ENCODE measurements around the gene PRDM15. TPM values are rescaled to one million over a fixed set of nuclear protein-coding genes. Genes with fewer than 3 reads are reported as not detected.
A peak's percentile ranks its signal among the peaks of the same experiment; 100 is the strongest.

The PRDM15 gene
- total and polyA plus RNA-seq, 2 experiments from 2014 or later, result 2.3 to 4.2 TPM

DNA sequence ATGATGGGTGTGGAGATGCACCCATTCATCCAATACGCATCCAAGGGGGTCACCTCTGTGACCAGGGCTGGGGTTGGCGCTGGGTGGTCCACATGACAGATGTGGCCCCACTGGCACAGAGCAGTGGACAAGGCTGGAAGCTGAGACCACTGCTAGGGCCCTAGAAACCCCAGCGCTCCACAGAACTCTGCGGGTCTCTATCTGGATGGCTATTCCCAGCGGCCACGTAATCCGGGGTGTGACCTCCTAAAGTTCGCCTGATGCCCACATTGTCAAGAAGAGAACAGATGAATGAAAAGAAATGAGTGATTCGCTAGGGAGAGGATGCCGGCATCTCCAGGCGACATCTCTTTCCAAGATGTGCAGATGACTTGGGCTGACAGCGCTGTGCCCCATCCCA, 55.2 kb downstream of the PRDM15 start:
- Histone ChIP-seq H3K4me2 (ENCODE audit: unreplicated experiment) (no peak overlapping the region), H3K27ac (no peak overlapping the region), H3K36me3 (ENCODE audit: low read depth) (no peaks in the 10 kb centered on the region), H3K9me3 (ENCODE audit: low read depth) (no peaks in the 10 kb centered on the region), H3K4me1 (ENCODE audit: insufficient read depth) (no peaks in the 10 kb centered on the region), H3K4me3 (no peak overlapping the region), H3K9ac (no peak overlapping the region), H2AFZ (no peak overlapping the region), H3K27me3 (replicated peaks; ENCODE audit: insufficient read depth) (no peaks in the 10 kb centered on the region), H3K9me2 (ENCODE audit: insufficient read depth) (no peaks in the 10 kb centered on the region), H4K20me1 (ENCODE audit: insufficient read depth) (no peaks in the 10 kb centered on the region), H3K79me2 (ENCODE audit: insufficient read depth) (no peaks in the 10 kb centered on the region), H3F3A (ENCODE audit: insufficient read depth) (no peaks in the 10 kb centered on the region)
- WGBS, 2 experiments (ENCODE audit: low coverage in 1 of 2, low lambda C conversion rate in 2 of 2, missing lambda C conversion rate in 2 of 2), result 89 to 92% methylated on average over 12 of the region's 12 CpGs
- no peak for DNase-seq
- in situ Hi-C loops (cut with MboI), result loop anchor here (10.0 to 25.0 kb wide), 2 partner anchors 291 to 537 kb away; no protein-coding TSS in a partner anchor
- TF ChIP-seq EZH2 (IDR thresholded peaks at IDR 0.05; ENCODE audit: insufficient read depth, poor library complexity, severe bottlenecking) (no peak), EZH2phosphoT487 (IDR thresholded peaks at IDR 0.05; ENCODE audit: insufficient read depth, low read depth) (no peak)

DNA sequence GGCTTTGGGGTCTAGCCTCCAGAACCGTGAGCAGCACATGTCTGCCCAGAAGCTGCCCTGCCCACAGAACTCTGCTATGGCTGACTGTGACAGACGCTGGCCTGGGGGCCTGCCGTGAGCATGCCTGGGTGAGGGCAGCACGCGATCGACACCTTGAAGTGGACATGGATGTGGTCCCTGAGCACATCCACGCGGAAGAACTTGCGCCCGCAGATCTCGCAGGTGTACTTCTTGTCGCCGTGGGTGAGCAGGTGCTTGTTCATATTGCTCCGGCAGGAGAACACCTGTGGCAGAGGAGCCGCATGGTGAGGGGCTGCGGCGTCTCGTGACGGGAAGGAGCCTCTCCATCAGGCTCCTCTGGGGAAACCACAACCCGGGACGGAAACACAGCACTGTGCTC, 56.0 kb downstream of the PRDM15 start:
- no peaks in the 10 kb centered on the region for H3K9me2 ChIP-seq (ENCODE audit: insufficient read depth)
- in situ Hi-C loops (cut with MboI), result loop anchor here (10.0 to 25.0 kb wide), 2 partner anchors 292 to 536 kb away; no protein-coding TSS in a partner anchor
- H3K9ac ChIP-seq, result no peak overlapping the region
- no peaks in the 10 kb centered on the region for H4K20me1 ChIP-seq (ENCODE audit: insufficient read depth)
- WGBS, 2 experiments (ENCODE audit: low coverage in 1 of 2, low lambda C conversion rate in 2 of 2, missing lambda C conversion rate in 2 of 2), result 89 to 90% methylated on average over 21 of the region's 21 CpGs
- no peaks in the 10 kb centered on the region for H3F3A ChIP-seq (ENCODE audit: insufficient read depth)
- H3K79me2 ChIP-seq (ENCODE audit: insufficient read depth), result no peaks in the 10 kb centered on the region
- H3K36me3 ChIP-seq (ENCODE audit: low read depth), result no peaks in the 10 kb centered on the region
- H3K9me3 ChIP-seq (ENCODE audit: low read depth), result no peaks in the 10 kb centered on the region
- H3K4me2 ChIP-seq (ENCODE audit: unreplicated experiment), result no peak overlapping the region
- H3K4me1 ChIP-seq (ENCODE audit: insufficient read depth), result no peaks in the 10 kb centered on the region
- no peak for TF ChIP-seq EZH2phosphoT487 (IDR thresholded peaks at IDR 0.05; ENCODE audit: insufficient read depth, low read depth)
- no peak for TF ChIP-seq EZH2 (IDR thresholded peaks at IDR 0.05; ENCODE audit: insufficient read depth, poor library complexity, severe bottlenecking)
- no peak for DNase-seq
- no peak overlapping the region for H3K27ac ChIP-seq
- no peak overlapping the region for H2AFZ ChIP-seq
- H3K27me3 ChIP-seq (replicated peaks; ENCODE audit: insufficient read depth), result no peaks in the 10 kb centered on the region
- H3K4me3 ChIP-seq, result no peak overlapping the region

DNA sequence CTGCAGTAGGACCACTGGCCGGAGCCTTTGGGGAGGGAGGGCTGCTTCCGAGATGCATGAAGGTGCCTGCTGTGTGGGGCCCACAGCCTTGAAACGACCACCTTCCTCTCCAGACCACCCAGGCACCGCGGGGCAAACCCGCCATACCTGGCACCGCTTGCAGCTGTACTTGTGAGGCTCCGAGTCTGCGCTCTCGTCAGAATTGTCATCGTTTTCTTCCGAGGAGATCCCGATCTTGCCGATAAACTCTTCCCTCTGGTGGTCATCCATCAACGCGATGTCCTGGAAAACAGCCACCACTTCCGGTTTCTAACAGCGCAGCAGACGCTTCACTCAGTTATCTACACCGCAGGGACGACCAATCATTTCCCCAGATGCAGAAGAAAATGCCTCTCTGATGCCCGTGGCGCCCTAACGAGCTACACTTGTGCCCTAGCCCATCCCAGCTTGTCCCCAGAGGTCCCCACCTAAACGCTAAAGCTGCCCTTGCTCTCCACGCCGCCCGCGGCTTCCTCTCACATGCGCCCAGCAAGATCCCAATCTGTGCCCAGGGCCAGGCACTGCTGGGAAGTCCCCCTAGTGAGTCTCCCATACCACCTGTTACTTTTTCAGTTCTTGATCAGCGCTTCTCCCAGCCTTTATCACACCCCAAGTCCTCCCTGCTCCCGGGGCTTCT, 57.2 kb downstream of the PRDM15 start:
- no peak overlapping the region for H3K4me2 ChIP-seq (ENCODE audit: unreplicated experiment)
- DNase-seq, result no peak
- H3K9me2 ChIP-seq (ENCODE audit: insufficient read depth), result no peaks in the 10 kb centered on the region
- in situ Hi-C loops (cut with MboI), result loop anchor here (10.0 to 25.0 kb wide), 2 partner anchors 293 to 535 kb away; no protein-coding TSS in a partner anchor
- TF ChIP-seq EZH2phosphoT487 (IDR thresholded peaks at IDR 0.05; ENCODE audit: insufficient read depth, low read depth) (no peak), EZH2 (IDR thresholded peaks at IDR 0.05; ENCODE audit: insufficient read depth, poor library complexity, severe bottlenecking) (no peak)
- 89 to 91% methylated on average over 32 of the region's 32 CpGs for WGBS, 2 experiments (ENCODE audit: low coverage in 1 of 2, low lambda C conversion rate in 2 of 2, missing lambda C conversion rate in 2 of 2)
- no peak overlapping the region for H3K9ac ChIP-seq
- no peaks in the 10 kb centered on the region for H3K79me2 ChIP-seq (ENCODE audit: insufficient read depth)
- no peak overlapping the region for H2AFZ ChIP-seq
- H3K4me3 ChIP-seq, result no peak overlapping the region
- no peaks in the 10 kb centered on the region for H4K20me1 ChIP-seq (ENCODE audit: insufficient read depth)
- H3K36me3 ChIP-seq (ENCODE audit: low read depth), result no peaks in the 10 kb centered on the region
- H3K27me3 ChIP-seq (replicated peaks; ENCODE audit: insufficient read depth), result no peaks in the 10 kb centered on the region
- H3K9me3 ChIP-seq (ENCODE audit: low read depth), result no peaks in the 10 kb centered on the region
- no peak overlapping the region for H3K27ac ChIP-seq
- peaks cover 3% of the 10 kb centered on the region for H3K4me1 ChIP-seq (ENCODE audit: insufficient read depth)
- peaks cover 9% of the 10 kb centered on the region; the same call in 1 of the 2 replicates for H3F3A ChIP-seq (ENCODE audit: insufficient read depth)

DNA sequence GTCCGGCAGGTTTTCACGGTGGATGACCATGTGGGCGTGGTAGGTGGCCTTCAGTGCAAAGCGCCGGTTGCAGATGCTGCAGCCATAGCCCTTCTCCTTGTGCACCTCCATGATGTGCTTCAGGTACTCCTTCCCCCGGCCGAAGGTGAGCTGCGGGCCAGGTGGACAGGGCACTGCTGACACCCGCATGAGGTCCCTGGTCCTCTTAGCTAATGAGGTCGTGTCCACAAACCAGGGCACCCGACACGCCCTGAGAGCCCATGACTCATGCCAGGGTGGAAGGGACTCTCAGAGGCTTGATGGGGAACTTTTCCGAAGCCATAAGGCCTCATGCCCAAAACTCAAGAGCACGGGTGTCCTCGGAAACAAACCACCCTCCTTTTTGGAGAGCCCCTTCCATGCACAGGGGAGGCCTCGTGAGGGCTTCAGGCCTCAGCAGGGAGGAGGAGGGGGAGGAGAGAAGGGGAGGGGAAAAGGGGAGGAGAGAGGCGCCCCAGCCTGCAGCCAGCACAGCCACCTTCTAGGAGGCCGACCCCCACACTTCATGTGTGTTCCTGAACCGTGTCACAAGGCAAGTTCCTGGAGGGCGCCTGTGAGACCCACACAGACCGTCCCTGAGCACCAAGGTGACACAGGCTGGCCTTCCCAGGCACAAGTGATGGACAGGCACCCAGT, 57.9 kb downstream of the PRDM15 start:
- Histone ChIP-seq H3K79me2 (ENCODE audit: insufficient read depth) (no peaks in the 10 kb centered on the region), H3K4me2 (ENCODE audit: unreplicated experiment) (no peak overlapping the region), H3K27me3 (replicated peaks; ENCODE audit: insufficient read depth) (no peaks in the 10 kb centered on the region), H3K9me2 (ENCODE audit: insufficient read depth) (no peaks in the 10 kb centered on the region), H3K9ac (no peak overlapping the region), H3K4me3 (no peak overlapping the region), H4K20me1 (ENCODE audit: insufficient read depth) (no peaks in the 10 kb centered on the region), H2AFZ (no peak overlapping the region), H3K9me3 (ENCODE audit: low read depth) (no peaks in the 10 kb centered on the region), H3K4me1 (ENCODE audit: insufficient read depth) (peaks cover 5% of the 10 kb centered on the region), H3K27ac (no peak overlapping the region), H3F3A (ENCODE audit: insufficient read depth) (peaks cover 12% of the 10 kb centered on the region; the same call in 1 of the 2 replicates), H3K36me3 (ENCODE audit: low read depth) (no peaks in the 10 kb centered on the region)
- DNase-seq, result peak; percentile 11
- in situ Hi-C loops (cut with MboI), result loop anchor here (10.0 to 25.0 kb wide), 2 partner anchors 294 to 534 kb away; no protein-coding TSS in a partner anchor
- 79% methylated on average over 19 to 20 of the region's 21 CpGs for WGBS, 2 experiments (ENCODE audit: low coverage in 1 of 2, low lambda C conversion rate in 2 of 2, missing lambda C conversion rate in 2 of 2)
- TF ChIP-seq EZH2phosphoT487 (IDR thresholded peaks at IDR 0.05; ENCODE audit: insufficient read depth, low read depth), result no peak
- no peak for TF ChIP-seq EZH2 (IDR thresholded peaks at IDR 0.05; ENCODE audit: insufficient read depth, poor library complexity, severe bottlenecking)
